Transverse colon (tissue), 4 donors: ENCODE data around the gene SPG11. TPM values are rescaled to one million over a fixed set of nuclear protein-coding genes. Genes with fewer than 3 reads are reported as not detected.

Source experiments
- DNase-seq: peaks from one replicate; pipeline ENCODE4 v3.0.0-alpha.2; 2019
- H3K27ac ChIP-seq, 4 donors: fragments of 200-600 bp; sonication (generic); 2 replicates each; pipeline ENCODE4 v1.5.1; 2016 to 2018; ENCODE audit warnings: inconsistent platforms in 4 of 4
- H3K27me3 ChIP-seq: fragments of 200-600 bp; sonication (generic); 2 replicates; pipeline ENCODE4 v1.5.1; 2017; ENCODE audit warnings: inconsistent platforms
- H3K36me3 ChIP-seq, 4 donors: fragments of 200-600 bp; sonication (generic); 2 replicates each; pipeline ENCODE4 v1.5.1; 2017 to 2019; ENCODE audit warnings: inconsistent platforms in 4 of 4
- H3K4me1 ChIP-seq, 4 donors: fragments of 200-600 bp; sonication (generic); 2 replicates each; pipeline ENCODE4 v1.5.1; 2017 to 2020; ENCODE audit warnings: inconsistent platforms in 4 of 4
- H3K4me3 ChIP-seq, 4 donors: fragments of 200-600 bp; sonication (generic); 1 replicate in 1 of 4; 2 replicates in 3 of 4; pipeline versions ENCODE4 v1.5.1 to v1.6.1; 2017 to 2019; ENCODE audit warnings: inconsistent platforms in 4 of 4
- H3K9me3 ChIP-seq, 2 donors: fragments of 200-600 bp; sonication (generic); 2 replicates each; pipeline ENCODE4 v1.5.1; 2017 to 2019; ENCODE audit warnings: inconsistent platforms in 2 of 2
- CTCF ChIP-seq, 5 experiments: fragments of 200-600 bp in 3 of 5; fragments of 450-650 bp in 2 of 5; sonication (generic) in 3 of 5; IDR thresholded peaks; 1 replicate in 2 of 5; 2 replicates in 3 of 5; pipeline ENCODE4 v1.5.1; 2016 to 2017; ENCODE audit warnings: antibody characterized with exemption in 5 of 5, inconsistent platforms in 3 of 5, mild to moderate bottlenecking in 2 of 5, moderate library complexity in 1 of 5
- EP300 ChIP-seq: sonication (generic); formaldehyde crosslinking; IDR thresholded peaks from one replicate; pipeline ENCODE4 v1.6.1; 2017; ENCODE audit warnings: antibody characterized with exemption, low read depth
- POLR2A ChIP-seq: fragments of 450-650 bp; IDR thresholded peaks from one replicate; pipeline ENCODE4 v1.6.1; 2016; ENCODE audit warnings: antibody characterized with exemption, mild to moderate bottlenecking, moderate library complexity
- POLR2AphosphoS5 ChIP-seq, 3 donors: sonication (generic); formaldehyde crosslinking; IDR thresholded peaks; one replicate each; pipeline ENCODE4 v1.6.1; 2016; ENCODE audit warnings: antibody characterized with exemption in 3 of 3
- WGBS, 2 donors: methylation state at CpG; one replicate each; pipeline ENCODE4 v1.1.5; 2018; ENCODE audit warnings: low coverage in 1 of 2; 5-methylcytosine and 5-hydroxymethylcytosine counted together
- in situ Hi-C, 4 donors: fragments of 200-750 bp; cut with MboI; loops; one replicate each; pipeline versions ENCODE4 v1.15.0 to v1.15.1; 2017; ENCODE audit warnings: low sequenced_read_pairs in 3 of 4, low pct_ligation_motif_present in 1 of 4, low pct_unique_long_range_greater_than_20kb in 1 of 4
- intact Hi-C: fragments of 100-400 bp; cut with DNase I; formaldehyde crosslinking; loops from one replicate; pipeline ENCODE4 v1.15.1; 2023; ENCODE audit warnings: low total_unique reads
- total RNA-seq, 4 donors: library from RNA; depleted of rRNA; stranded (reverse); fragments of >200 nt; gene quantifications; one replicate each; pipeline ENCODE4 v1.1.0, GENCODE V29; 2016

The SPG11 gene
- total RNA-seq, 4 donors from 2014 or later = 79.7 to 149 (median 103) TPM

- in situ Hi-C loops = loop anchor here in 2 of 4 donors (10.0 kb wide), 2 partner anchors 57 to 137 kb away; partner anchors contain the start of gene TRIM69 (in 1 of the 2)
- Histone ChIP-seq H3K27me3 (no peaks in the 10 kb centered on the region), H3K27ac (no peak overlapping the region), H3K4me3 (no peak overlapping the region), H3K4me1 (no peaks in the 10 kb centered on the region), H3K9me3 (no peaks in the 10 kb centered on the region), H3K36me3 (peaks cover 0 to 79% (median 36%) of the 10 kb centered on the region in 4 donors)
- 75 to 91% methylated on average over 1 of the region's 1 CpG for WGBS, 2 donors
- intact Hi-C loops = no loop called here
- TF ChIP-seq POLR2AphosphoS5 (IDR thresholded peaks at IDR 0.05) (no peak), POLR2A (no peak), EP300 (no peak), CTCF (IDR thresholded peaks at IDR 0.05) (no peak)
- DNase-seq = no peak
These were observed 65.4 kb downstream of the SPG11 start for GRCh38 chr15:44598066-44598465.

GRCh38 chr15:44596511-44597010 is 66.9 kb downstream of the SPG11 start:
- Histone ChIP-seq H3K9me3 (no peaks in the 10 kb centered on the region), H3K27me3 (no peaks in the 10 kb centered on the region), H3K4me1 (no peaks in the 10 kb centered on the region), H3K36me3 (peaks cover 0 to 80% (median 39%) of the 10 kb centered on the region in 4 donors), H3K4me3 (no peak overlapping the region), H3K27ac (no peak overlapping the region)
- TF ChIP-seq CTCF (IDR thresholded peaks at IDR 0.05) (no peak), POLR2A (no peak), EP300 (no peak), POLR2AphosphoS5 (IDR thresholded peaks at IDR 0.05) (no peak)
- in situ Hi-C loops = loop anchor here in 2 of 4 donors (10.0 kb wide), 2 partner anchors 58 to 138 kb away; partner anchors contain the start of gene TRIM69 (in 1 of the 2)
- WGBS, 2 donors = 62% methylated on average over 1 of the region's 1 CpG; no CpG with 5 or more reads in 1 of the 2 donors
- no peak for DNase-seq
- intact Hi-C loops = no loop called here

- Histone ChIP-seq H3K9me3 (no peaks in the 10 kb centered on the region), H3K27me3 (no peaks in the 10 kb centered on the region), H3K4me3 (no peak overlapping the region), H3K36me3 (peaks cover 0 to 81% (median 41%) of the 10 kb centered on the region in 4 donors), H3K4me1 (no peaks in the 10 kb centered on the region), H3K27ac (no peak overlapping the region)
- intact Hi-C loops (no loop called here), in situ Hi-C loops (loop anchor here in 2 of 4 donors (10.0 kb wide), 2 partner anchors 59 to 139 kb away; partner anchors contain the start of gene TRIM69 (in 1 of the 2))
- 83% methylated on average over 2 to 3 of the region's 3 CpGs for WGBS, 2 donors
- TF ChIP-seq EP300 = no peak
- no peak for TF ChIP-seq POLR2AphosphoS5 (IDR thresholded peaks at IDR 0.05)
- TF ChIP-seq CTCF (IDR thresholded peaks at IDR 0.05) = no peak
- no peak for TF ChIP-seq POLR2A
- no peak for DNase-seq
These were observed 67.6 kb downstream of the SPG11 start for GRCh38 chr15:44595656-44596510.

GRCh38 chr15:44595246-44595645 is 68.2 kb downstream of the SPG11 start:
- Histone ChIP-seq H3K4me3 (no peak overlapping the region), H3K36me3 (peaks cover 0 to 81% (median 43%) of the 10 kb centered on the region in 4 donors), H3K27ac (no peak overlapping the region), H3K4me1 (no peaks in the 10 kb centered on the region), H3K9me3 (no peaks in the 10 kb centered on the region), H3K27me3 (no peaks in the 10 kb centered on the region)
- in situ Hi-C loops (loop anchor here in 2 of 4 donors (10.0 kb wide), 2 partner anchors 60 to 140 kb away; partner anchors contain the start of gene TRIM69 (in 1 of the 2)), intact Hi-C loops (no loop called here)
- no peak for DNase-seq
- 73% methylated on average over 1 of the region's 1 CpG; no CpG with 5 or more reads in 1 of the 2 donors for WGBS, 2 donors
- TF ChIP-seq POLR2A (no peak), POLR2AphosphoS5 (IDR thresholded peaks at IDR 0.05) (no peak), EP300 (no peak)
